ENCODE measurements around the gene MGAT4C. TPM values are rescaled to one million over a fixed set of nuclear protein-coding genes. Genes with fewer than 3 reads are reported as not detected.

Gene MGAT4C
- total RNA-seq, 1 donor from 2014 or later = 0.25 TPM

DNA sequence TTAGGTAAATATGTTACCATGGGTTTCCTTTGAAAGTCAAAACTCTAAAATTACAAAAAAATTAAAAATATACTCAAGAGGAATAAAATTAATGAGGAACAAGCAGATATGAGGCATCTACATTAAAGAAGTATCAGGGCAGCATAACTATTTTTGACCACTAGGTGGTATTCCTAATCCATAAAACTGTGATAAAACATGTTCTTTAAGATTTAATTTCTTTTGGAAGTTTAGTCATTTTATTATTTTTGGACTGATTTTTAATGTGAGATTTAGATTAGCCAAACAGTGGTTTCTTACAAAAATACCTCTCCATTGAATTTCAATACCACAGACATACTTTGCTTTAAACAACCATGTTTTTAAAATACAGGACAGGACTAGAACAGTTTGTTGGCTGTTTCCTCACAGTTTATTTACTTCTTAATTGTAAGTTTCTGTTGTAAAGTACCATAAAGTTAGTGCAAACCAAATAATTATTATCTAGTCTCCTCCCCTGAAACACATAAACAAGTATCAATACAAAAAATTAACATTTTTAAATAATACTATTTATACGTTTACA is 332.3 kb downstream of the MGAT4C start:
- intact Hi-C loops (cut with DNase I) = no loop called here
- Histone ChIP-seq H3K9me3 (no peaks in the 10 kb centered on the region), H3K36me3 (no peaks in the 10 kb centered on the region), H3K27me3 (no peaks in the 10 kb centered on the region), H3K27ac (no peak overlapping the region), H3K4me1 (no peaks in the 10 kb centered on the region), H3K4me3 (no peak overlapping the region)
- DNase-seq (ENCODE audit: extremely low spot score in 2 of 2) = no peak
- no peak for TF ChIP-seq POLR2A (IDR thresholded peaks at IDR 0.05)
- TF ChIP-seq POLR2AphosphoS5 (IDR thresholded peaks at IDR 0.05; ENCODE audit: insufficient read depth in 1 of 2, low read depth in 1 of 2) = no peak
- TF ChIP-seq, protein P1, sequence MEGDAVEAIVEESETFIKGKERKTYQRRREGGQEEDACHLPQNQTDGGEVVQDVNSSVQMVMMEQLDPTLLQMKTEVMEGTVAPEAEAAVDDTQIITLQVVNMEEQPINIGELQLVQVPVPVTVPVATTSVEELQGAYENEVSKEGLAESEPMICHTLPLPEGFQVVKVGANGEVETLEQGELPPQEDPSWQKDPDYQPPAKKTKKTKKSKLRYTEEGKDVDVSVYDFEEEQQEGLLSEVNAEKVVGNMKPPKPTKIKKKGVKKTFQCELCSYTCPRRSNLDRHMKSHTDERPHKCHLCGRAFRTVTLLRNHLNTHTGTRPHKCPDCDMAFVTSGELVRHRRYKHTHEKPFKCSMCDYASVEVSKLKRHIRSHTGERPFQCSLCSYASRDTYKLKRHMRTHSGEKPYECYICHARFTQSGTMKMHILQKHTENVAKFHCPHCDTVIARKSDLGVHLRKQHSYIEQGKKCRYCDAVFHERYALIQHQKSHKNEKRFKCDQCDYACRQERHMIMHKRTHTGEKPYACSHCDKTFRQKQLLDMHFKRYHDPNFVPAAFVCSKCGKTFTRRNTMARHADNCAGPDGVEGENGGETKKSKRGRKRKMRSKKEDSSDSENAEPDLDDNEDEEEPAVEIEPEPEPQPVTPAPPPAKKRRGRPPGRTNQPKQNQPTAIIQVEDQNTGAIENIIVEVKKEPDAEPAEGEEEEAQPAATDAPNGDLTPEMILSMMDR (IDR thresholded peaks at IDR 0.05) = peak in 2 of 3 experiments; percentile 33 to 39

DNA sequence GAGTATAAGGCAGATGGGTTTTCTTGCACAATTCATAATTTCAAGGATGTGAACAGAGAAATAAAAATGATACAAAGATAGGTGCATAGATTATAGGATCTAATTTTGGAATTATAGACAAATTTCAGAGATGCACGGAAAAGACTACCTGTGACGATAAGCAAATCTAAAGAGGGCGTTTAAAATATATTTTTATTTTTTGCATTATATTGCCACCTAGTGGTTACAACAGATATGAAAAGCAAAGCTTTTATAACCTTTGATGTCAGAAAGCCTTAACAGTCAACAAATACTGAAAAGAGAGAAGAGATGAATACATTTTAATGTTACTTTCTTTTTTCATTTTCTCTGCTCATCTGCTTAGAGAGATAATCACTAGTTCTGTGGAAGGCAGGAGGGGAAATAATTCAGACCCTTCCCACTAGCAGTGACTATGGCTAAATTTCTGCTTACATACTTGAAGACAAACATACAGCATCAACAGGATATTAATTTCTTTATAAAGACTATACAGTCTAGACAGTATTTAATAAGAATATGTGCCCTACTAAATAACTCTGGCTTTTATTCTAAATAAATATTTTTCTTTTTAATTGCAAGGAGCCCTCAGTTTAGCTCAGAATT is 335.8 kb downstream of the MGAT4C start:
- Histone ChIP-seq H3K27me3 (no peaks in the 10 kb centered on the region), H3K36me3 (no peaks in the 10 kb centered on the region), H3K9me3 (no peaks in the 10 kb centered on the region), H3K27ac (no peak overlapping the region), H3K4me1 (no peaks in the 10 kb centered on the region), H3K4me3 (no peak overlapping the region)
- intact Hi-C loops (cut with DNase I) = no loop called here
- no peak for DNase-seq (ENCODE audit: extremely low spot score in 2 of 2)
- TF ChIP-seq POLR2AphosphoS5 (IDR thresholded peaks at IDR 0.05; ENCODE audit: insufficient read depth in 1 of 2, low read depth in 1 of 2) = no peak
- TF ChIP-seq, protein P1 (IDR thresholded peaks at IDR 0.05) = peak; percentile 46 to 60 (median 50)
